NCI-H2029 (cell line): Measurements from ENCODE around the gene ARHGAP10.

Experiments used
- DNase-seq: peaks from one replicate; lab custom pipeline; 2025; lab: John Stamatoyannopoulos, UW

Gene ARHGAP10

GRCh38 chr4:148030193-148030873 is 298.4 kb downstream of the ARHGAP10 start:
- no peak for DNase-seq

GRCh38 chr4:148034813-148035212 is 302.9 kb downstream of the ARHGAP10 start:
- no peak for DNase-seq

- DNase-seq: no peak
These were observed 309.9 kb downstream of the ARHGAP10 start for GRCh38 chr4:148041606-148042329.

GRCh38 chr4:148044089-148044911 is 312.4 kb downstream of the ARHGAP10 start:
- DNase-seq: no peak

- no peak for DNase-seq
These were observed 313.0 kb downstream of the ARHGAP10 start for GRCh38 chr4:148044912-148045352.

GRCh38 chr4:148048598-148048997 is 316.7 kb downstream of the ARHGAP10 start:
- DNase-seq: no peak

- no peak for DNase-seq
These were observed 319.5 kb downstream of the ARHGAP10 start for GRCh38 chr4:148051403-148051802.

GRCh38 chr4:148052448-148052847 is 320.6 kb downstream of the ARHGAP10 start:
- no peak for DNase-seq

GRCh38 chr4:148053298-148054003 is 321.6 kb downstream of the ARHGAP10 start:
- DNase-seq: no peak

GRCh38 chr4:148054275-148054674 is 322.4 kb downstream of the ARHGAP10 start:
- no peak for DNase-seq

- no peak for DNase-seq
These were observed 324.0 kb downstream of the ARHGAP10 start for GRCh38 chr4:148055844-148056243.

- peak; percentile 61 for DNase-seq
These were observed 325.0 kb downstream of the ARHGAP10 start for GRCh38 chr4:148056879-148057278.

GRCh38 chr4:148057516-148057915 is 325.6 kb downstream of the ARHGAP10 start:
- DNase-seq: no peak

- DNase-seq: no peak
These were observed 326.3 kb downstream of the ARHGAP10 start for GRCh38 chr4:148057984-148058859.

GRCh38 chr4:148059617-148060180 is 327.8 kb downstream of the ARHGAP10 start:
- DNase-seq: no peak

- peak; percentile 43 for DNase-seq
These were observed 328.6 kb downstream of the ARHGAP10 start for GRCh38 chr4:148060264-148061140.

GRCh38 chr4:148061141-148061481 is 329.2 kb downstream of the ARHGAP10 start:
- peak; percentile 55 for DNase-seq

- DNase-seq: peak; percentile 82
These were observed 329.9 kb downstream of the ARHGAP10 start for GRCh38 chr4:148061795-148062194.

- DNase-seq: no peak
These were observed 330.5 kb downstream of the ARHGAP10 start for GRCh38 chr4:148062301-148062950.
